SKM-1 treated with dmso at 0.1 percent for 144 hours (cell line): ENCODE results near the gene ANKRD22.
A peak's percentile ranks its signal among the peaks of the same experiment; 100 is the strongest.
"Not testable (repeated sequence)": the region's sequence is repeated elsewhere in the genome, so short reads cannot be mapped to it uniquely, and the experiment has no call there.

Experiments
- DNase-seq: peaks from one replicate; lab custom pipeline; 2025; ENCODE audit not compliant: unreplicated experiment; lab: John Stamatoyannopoulos, UW

ANKRD22 gene

GRCh38 chr10:88851706-88852105 lies at the start of gene ANKRD22:
ANKRD22 (minus strand) TSS chr10:88851844; CDS start chr10:88851607, 237 bp downstream.
- DNase-seq, result peak; percentile 99

GRCh38 chr10:88899886-88900285 lies 48.2 kb upstream of the ANKRD22 start:
- DNase-seq, result no peak

- DNase-seq, result no peak
Observed at GRCh38 chr10:88898727-88899126, 47.1 kb upstream of the ANKRD22 start.

- no peak for DNase-seq
Observed at GRCh38 chr10:88896994-88897853, 45.6 kb upstream of the ANKRD22 start.

DNA sequence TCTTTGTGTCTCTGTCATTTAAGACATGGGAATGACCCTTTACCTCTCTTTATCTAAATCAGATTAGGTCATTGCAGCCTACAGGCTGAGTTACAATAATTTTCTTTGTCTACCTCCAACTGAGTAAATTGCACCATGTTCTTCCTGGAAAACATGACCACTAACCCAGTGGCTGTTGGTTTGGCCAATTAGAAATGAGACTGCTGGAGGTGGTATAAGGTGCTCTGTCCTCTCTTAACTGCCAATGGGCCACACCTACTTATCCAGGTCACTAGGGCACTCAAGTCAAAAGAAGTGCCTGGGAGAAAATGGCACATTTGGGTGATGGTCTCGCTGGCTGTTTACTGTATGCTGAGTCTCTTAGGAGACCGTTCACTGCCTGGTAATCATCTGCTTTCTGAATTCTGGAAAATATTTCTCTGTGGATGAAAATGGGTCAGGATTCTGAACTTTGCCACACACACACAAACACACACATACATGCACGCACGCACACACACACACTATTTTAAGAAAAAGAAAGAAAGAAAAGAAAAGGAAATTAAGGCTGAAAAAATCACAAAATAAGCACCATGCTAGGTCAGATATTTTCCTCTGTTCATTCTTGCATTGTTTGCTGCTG lies 44.8 kb upstream of the ANKRD22 start:
- no peak for DNase-seq

GRCh38 chr10:88895250-88895649 lies 43.6 kb upstream of the ANKRD22 start:
- DNase-seq, result no peak

DNA sequence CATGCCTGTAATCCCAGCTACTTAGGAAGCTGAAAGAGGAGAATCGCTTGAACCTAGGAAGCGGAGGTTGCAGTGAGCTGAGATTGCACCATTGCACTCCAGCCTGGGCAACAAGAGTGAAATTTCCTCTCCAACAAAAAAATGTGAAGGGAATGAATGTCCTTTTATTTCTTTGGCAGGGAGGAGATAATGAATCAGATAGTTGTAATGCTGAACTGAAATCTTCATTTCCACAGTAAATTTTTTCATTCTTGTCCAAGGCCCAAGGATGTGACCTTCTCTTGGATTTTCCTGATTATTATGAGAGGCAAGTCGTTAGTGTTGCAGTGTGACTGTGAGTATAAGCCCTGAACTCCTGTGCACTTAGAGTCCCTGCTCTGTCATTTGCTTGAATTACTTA lies 42.0 kb upstream of the ANKRD22 start:
- no peak for DNase-seq

GRCh38 chr10:88892222-88892967 lies 40.8 kb upstream of the ANKRD22 start:
- no peak for DNase-seq

GRCh38 chr10:88890681-88891381 lies 39.2 kb upstream of the ANKRD22 start:
- no peak for DNase-seq

DNA sequence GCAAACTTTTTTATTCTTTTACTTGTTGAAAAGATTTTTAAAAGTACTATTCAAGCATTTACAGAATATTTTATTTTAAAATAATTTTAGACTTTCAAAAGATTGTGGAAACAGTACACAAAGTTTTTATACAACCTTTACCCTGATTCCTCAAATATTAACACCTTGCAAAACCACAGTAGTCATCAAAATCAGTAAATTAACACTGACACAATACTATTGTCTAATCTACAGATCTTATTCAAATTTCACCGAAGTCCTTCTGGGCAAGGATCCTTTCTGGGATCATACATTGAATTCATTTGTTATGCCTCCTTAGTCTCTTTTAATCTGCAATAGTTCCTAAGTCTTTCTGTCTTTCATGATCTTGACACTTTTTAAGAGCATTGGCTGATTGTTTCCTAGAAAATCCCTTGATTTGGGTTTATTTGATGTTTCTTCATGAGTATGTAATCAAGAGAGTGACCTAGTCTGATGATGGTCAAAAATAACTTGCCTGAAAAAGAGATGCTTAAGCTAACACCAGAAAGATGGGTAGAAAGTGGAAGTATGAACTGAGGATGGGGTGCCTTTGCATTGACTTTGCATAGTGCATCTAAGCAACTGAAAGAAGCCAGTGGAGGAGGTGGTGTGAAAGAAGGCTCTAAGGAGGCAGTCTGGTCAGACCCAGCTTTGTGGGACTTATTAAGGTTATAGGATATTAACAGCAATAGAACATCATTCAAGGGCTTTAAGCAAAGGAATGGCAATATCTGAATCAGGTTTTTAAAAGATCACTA lies 38.1 kb upstream of the ANKRD22 start:
- DNase-seq, result no peak

DNA sequence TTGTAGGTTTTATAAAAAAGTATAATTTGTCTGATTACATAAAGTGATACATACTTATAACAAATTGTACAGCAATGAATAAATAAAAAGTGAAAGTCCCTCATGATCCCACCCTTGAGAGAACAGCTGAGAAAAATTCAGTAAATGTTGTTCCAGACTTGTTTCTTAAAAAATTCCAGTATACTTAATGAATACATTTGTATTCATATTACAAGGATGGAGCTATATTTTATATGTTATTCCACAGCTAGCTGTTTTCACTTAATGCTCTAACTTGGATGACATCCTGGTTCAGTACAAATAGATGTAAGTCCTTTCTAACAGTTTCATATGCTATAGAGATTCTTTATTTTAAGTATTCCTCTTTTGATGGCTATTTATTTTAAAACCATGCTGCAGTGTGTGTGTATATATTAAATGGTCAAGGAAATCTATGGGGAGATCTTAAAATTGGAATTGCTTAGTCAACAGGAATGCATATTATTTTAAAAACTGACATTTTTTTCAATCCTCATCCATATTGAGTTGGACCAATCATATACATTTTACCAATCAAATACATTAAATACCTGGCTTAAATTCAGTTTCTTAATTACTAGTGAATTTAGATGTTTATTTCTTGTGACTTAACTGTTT lies 37.3 kb upstream of the ANKRD22 start:
- no peak for DNase-seq

DNA sequence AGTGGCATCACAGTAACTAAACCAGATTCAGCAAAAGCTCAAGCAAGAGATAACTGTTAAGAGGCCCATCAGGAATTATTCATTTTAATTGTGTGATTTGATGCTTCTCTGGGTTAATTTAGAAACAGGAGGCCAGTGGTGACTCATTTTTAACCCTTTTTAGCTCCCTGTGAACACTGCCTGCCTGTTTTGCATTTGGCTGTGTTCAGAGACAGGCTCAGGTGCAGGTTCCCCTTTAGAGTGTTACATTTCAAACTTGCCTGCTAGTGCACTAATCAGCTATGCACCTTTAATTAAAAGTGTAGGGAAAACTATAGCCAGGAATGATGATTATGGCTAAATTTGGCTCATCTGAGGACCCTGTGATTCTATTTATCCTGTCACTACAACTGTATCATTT lies 34.9 kb upstream of the ANKRD22 start:
- DNase-seq, result no peak

GRCh38 chr10:88883448-88883809 lies 31.8 kb upstream of the ANKRD22 start:
- DNase-seq, result no peak

- DNase-seq, result not testable (repeated sequence)
Observed at GRCh38 chr10:88882646-88883447, 31.2 kb upstream of the ANKRD22 start.

- DNase-seq, result no peak
Observed at GRCh38 chr10:88881922-88882645, 30.4 kb upstream of the ANKRD22 start.

- DNase-seq, result no peak
Observed at GRCh38 chr10:88881320-88881719, 29.7 kb upstream of the ANKRD22 start.

DNA sequence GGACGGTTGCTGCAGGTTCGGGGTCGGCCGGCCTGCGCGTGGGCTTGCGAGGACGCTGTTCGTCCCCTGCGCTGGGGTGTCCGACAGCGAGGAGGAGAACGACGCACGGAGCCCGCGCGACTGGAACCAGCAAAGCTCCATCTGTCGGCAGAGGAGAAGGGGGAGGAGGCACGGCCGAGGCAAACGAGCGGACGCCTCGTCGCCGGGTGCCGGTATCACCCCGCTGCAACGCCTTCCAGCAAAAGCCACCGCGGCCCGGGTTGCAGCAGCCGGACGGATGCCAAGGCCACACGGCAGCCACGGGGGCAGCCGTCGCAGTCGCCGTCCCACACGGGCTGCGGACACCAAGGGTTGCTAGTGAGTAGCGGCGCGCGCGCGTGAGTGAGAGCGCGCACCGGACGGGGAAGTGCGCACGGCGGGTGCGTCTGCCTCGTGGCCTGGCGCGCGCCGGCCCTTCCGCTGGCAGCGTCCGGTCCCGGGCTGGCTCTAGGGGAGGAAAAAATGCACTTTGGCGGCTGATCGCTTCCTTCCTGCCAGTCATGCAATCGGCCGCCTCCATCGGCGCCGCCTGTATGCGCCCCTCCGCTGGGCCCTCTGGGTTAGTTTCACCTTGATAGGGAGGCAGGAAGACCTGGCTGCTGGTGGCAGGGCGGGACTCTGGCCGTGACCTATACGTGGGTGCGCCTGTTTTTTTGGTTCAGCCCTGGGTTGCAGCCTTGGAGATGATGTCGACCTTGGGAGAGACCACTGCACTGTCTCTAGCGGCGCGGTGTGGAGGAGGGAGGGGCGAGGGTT lies 28.8 kb upstream of the ANKRD22 start:
- peak; percentile 71 for DNase-seq
